Astrocyte (in vitro differentiated cells and primary cell): Measurements from ENCODE around the gene AQP11.

Source experiments
- CTCF ChIP-seq: IDR thresholded peaks from 2 replicates; pipeline ENCODE4 v1.5.1; 2011; ENCODE audit warnings: low read depth, mild to moderate bottlenecking, inconsistent platforms, low read length, moderate library complexity; ENCODE audit not compliant: insufficient read depth
- EZH2 ChIP-seq: IDR thresholded peaks from 2 replicates; pipeline ENCODE4 v1.6.1; 2012; ENCODE audit warnings: mild to moderate bottlenecking, low read length, inconsistent platforms; ENCODE audit not compliant: insufficient read depth

DNA sequence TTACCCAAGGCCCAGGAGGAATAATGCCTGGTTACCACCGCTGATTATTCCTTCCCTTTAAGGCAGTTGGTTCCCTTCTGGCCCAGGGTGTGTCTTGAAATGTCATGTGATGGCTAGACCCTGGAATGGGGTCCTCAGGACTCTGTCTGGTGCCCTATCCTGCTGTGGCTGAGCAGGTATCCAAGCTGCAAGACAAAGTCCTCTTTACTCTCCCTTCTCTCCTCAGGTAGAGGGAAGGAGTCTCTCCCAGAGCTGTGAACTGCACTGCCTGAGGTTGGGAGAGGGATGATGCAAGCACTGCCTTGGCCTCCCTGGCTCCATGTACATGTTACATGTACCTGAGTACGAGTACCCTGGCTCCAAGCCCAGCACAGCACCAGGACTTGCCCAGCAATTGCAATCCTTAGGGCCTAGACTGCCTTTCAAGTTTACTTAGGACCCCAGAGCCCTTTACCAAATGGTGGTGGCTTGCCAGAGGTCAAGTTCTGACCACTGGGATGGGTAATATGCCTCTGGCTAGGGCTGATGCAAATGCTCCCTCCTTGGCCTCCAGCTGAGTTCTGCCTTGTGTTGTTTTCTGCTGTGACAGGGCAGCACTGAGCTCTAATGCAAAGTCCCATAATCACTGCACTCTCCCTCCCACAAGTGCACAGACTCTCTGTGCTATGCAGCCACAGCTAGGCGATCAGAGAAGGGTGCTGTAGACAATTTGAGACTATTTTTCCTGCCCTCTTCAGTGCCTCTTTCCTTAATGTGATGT lies 20.7 kb upstream of the AQP11 start:
- TF ChIP-seq CTCF (no peak), EZH2 (no peak)
